GM19240 (cell line): ENCODE measurements around the gene CDH15.

Experiments used
- DNase-seq: peaks from one replicate; pipeline ENCODE4 v3.0.0; 2011; ENCODE audit warnings: low spot score; ENCODE audit not compliant: insufficient read length

CDH15 gene, protein sequence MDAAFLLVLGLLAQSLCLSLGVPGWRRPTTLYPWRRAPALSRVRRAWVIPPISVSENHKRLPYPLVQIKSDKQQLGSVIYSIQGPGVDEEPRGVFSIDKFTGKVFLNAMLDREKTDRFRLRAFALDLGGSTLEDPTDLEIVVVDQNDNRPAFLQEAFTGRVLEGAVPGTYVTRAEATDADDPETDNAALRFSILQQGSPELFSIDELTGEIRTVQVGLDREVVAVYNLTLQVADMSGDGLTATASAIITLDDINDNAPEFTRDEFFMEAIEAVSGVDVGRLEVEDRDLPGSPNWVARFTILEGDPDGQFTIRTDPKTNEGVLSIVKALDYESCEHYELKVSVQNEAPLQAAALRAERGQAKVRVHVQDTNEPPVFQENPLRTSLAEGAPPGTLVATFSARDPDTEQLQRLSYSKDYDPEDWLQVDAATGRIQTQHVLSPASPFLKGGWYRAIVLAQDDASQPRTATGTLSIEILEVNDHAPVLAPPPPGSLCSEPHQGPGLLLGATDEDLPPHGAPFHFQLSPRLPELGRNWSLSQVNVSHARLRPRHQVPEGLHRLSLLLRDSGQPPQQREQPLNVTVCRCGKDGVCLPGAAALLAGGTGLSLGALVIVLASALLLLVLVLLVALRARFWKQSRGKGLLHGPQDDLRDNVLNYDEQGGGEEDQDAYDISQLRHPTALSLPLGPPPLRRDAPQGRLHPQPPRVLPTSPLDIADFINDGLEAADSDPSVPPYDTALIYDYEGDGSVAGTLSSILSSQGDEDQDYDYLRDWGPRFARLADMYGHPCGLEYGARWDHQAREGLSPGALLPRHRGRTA

DNA sequence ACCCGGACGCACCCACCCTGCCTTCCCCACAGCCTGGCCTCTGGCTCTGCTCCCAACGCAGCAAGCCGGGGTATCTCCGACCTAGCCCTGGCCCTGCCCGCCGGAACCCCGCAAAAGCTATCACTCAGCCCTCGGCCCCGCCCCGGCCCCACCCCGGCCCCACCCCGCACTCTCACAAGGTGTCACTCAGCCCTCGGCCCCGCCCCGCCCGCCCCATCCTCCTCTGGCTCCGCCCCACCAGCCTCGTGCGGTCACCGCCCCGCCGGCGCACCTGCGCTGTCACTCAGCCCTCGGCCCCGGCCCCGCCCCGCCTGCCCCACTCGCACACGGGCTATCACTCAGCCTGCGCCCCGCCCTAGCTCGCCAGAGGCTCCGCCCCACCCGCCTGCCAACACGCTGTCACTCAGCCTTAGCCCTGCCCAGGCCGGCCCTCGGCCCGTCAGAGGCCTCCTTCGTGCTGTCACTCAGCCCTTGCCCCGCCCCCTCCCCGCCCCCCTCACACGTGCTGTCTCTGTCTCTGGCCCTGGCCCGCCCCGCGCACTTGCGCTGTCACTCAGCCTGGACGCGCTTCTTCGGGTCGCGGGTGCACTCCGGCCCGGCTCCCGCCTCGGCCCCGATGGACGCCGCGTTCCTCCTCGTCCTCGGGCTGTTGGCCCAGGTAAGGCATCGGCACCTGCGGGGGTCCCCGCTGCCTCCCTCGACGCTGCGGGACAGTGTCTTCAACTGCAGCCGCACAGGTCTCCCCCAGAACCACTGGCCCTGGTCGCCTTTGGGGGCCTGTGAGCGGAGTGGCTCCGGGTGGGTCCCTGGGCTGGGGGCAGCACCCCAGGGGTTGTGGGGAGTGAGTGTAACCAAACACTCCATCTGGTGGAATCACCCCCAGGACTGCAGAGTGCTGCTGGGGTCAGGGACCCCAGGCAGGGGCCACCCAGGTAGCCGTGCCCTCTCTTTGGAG is at the start of gene CDH15:
TSS of gene CDH15 (plus strand) at position 533 of the 955 bp plus-strand sequence. CDS start at position 617, 84 bp downstream.
- peak; percentile 99 for DNase-seq

DNA sequence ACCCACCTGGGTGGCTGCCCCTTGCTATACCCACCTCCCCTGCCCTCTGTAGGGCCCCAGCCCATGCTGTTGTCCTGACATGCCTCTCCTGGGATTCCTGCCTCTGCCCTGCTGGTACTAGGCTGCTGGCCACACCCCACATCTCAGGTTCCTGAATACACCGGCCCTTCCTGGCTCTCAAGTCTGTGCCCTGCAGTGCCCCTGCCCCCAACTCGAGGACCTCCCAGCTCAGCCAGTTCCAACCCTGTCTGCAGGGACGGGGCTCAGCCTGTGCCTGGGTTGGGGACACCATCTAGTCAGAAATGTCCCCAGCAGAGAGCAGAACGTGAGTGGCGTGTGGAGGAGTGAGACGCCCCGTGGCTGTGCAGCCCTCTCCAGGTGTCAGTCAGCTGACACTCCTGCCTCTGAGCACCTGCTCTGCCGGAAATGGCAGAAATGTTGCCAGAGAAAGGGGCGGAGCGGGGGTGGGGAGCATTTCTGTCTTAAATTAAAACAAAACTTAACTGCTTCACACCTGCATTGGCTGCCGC is 49.2 kb upstream of the CDH15 start:
- no peak for DNase-seq

DNA sequence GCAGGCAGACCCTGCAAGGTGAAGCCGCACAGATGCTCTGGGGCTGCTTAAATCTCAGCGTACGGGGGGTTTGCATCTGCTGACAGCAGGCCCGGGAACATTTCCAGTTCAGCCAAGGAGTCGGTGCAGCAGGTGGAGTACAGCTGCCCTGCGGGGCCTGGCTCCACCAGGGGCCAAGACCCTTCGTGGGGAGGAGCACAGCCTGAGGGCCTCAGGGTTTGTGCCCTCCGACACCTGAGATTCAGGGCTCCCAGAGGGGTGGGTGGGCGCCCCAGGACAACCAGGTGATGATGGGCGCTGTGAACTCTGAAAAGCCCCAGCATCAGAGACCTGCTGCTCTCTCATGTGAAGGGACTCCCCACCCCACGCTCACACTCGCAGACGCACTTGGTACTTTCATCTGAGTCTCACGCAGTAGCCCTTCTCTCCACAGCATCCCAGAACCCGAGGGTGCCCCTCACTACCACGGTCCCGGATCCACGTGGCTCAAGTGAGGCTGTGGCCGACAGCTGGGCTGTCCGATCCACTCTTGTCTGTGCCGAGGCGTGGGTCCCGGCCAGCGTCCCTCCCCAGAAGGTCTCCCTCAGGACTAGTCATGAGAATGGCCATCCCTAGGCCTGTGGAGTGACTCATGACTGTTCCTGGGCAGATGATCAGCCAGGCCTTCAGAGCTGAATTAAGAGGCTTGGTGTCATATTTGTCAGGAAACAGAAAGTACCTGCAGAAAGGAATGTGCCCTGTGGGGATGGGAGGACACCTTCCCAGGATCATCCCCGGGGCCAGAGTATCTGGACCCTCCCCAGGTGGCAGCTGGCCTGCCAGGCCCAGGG is 48.3 kb upstream of the CDH15 start:
- DNase-seq, result no peak

DNA sequence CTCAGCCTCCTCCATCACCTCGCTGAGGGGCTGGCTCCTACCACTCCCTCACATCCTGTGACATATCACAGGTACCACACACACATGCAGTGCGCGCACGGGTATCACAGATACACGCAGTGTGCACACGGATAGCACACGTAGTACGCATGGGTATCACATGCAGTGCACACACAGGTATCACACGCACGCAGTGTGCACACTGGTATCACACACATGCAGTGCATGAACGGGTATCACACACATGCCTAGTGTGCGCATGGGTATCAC is 47.8 kb upstream of the CDH15 start:
- no peak for DNase-seq

DNA sequence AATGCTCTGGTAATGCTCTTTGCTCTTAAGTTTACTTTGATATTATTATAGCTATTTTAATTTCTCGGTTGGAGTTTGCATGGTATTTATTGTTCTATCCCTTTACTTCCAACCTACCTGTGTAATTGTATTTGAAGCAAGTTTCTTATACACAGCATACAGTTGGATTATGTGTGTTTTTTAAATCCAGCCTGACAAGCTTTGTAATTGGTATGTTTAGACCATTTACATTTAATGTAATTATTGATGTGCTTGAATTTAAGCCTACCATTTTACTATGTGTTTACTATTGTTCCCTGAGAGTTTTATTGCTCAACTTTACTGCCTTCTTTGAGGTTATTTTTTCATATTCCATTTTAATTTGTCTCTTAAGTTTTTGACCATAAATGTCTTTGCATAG is 42.2 kb upstream of the CDH15 start:
- DNase-seq, result no peak

DNA sequence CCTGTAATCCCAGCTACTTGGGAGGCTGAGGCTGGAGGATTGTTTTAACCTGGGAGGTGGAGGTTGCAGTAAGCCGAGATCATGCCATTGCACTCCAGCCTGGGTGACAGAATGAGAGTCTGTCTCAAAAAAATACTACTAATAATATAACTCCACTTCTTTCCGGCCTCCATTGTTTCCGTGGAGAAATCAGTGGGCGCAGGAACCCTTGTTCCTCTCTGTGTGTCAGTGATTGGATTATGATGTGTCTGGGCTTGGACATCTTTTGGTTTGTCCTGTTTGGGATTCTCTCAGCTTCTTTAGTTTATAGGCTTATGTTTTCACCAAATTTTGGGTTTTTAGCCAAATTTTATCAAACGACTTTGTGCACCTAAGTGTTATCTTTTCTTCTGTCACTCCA is 41.1 kb upstream of the CDH15 start:
- no peak for DNase-seq

DNA sequence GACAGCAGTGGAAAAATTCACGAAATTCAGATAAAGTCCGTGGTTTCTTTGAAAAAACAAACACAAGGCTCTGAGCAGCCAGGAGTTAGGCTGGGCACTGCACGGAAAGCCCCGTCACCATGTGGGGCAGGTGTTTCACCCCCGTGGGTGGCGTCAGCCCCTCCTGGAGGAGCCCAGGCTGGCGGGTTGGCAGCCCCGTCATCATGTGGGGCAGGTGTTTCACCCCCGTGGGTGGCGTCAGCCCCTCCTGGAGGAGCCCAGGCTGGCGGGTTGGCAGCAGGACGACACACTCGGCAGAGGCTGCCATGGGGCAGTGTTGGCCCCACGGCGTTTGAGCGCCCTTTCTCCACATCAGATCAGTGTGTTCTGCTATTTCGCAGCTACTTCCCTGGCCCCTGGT is 39.8 kb upstream of the CDH15 start:
- DNase-seq, result no peak

DNA sequence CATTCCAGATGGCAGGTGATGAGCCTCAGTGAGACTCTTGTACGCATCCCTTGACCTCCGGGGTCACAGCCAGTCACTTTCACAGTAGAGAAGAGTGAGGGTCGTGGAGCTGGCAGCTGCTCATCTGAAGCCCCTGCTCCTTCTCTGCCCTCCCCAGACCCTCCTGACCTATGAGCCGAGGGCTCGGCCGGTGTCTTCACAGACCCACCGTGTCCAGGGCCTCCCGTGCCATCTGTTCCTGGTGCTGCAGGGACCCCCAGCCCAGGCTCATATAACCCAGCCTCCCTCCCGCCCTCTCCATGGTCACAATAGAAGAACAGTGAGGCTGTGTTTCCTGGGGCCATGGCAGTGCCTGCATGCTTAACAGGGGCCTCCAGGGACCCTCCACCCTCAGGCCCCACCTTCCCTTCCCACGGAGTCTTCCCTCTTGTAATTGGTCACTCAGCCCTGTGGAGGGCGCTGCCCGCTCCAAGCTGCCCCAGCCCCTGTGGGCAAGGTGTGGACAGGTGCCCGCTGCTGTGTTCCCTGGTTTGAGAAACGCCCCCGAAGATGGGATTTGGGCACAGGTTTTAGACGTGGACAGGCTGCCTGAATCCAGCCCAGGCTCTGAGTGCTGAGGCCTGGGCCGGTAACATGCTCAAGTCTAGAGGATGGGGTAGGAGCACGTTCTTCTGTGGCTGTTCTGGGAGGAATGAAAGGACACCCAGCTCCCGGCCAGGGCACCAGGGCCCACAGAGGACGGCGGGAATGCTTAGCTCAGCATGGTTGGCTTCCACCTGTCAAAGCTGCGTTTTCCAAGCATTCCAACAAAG is 39.1 kb upstream of the CDH15 start:
- DNase-seq, result no peak

DNA sequence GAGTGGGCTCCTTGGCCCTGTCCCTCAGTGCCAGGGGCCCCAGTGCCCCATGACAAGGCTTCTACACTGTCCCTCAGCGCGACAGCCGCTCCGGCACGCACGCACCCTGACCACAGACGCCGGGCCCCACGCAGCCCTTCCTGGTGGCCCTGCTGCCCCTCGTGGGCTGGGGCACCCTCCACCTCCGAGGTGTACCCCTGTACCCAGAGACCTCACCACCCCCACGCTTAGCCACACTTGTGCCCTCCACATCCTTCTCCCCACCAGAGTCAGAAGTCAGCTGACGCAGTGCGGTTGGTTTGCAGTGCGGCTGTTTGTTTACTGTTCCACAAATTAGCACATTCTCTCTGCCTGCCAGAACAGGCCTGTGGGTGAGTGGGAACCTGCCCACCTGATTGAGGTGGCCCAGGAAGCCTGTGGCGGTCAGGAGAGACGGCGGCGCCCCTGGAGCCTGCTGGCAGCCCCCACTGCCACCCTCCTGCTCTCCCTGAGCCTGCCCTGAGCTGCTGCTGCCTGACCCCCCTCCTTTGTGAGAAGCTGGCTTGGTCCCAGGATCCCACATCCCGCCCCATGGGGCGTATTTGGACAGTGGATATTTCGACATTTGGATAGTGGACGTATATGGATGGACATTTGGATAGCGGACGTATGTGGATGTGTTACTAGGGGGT is 38.0 kb upstream of the CDH15 start:
- DNase-seq, result no peak

DNA sequence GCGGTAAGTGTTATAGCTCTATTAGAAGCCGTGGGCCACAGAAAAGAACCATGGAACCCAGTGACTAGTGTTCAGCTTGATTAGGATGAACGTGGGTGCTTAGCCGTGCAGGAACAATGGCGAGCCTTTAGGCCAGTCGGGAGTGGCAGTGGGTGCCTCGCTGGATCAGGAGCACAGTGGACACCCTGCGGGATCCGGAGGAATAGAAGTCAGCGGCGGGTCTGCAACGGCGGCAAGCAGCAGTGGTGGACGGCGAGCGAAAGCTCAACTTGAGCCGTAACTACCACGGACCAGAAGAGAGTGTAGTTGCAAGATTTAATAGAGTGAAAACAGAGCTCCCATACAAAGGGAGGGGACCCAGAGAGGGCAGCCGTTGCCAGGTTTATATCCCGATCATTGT is 37.3 kb upstream of the CDH15 start:
- DNase-seq, result no peak

DNA sequence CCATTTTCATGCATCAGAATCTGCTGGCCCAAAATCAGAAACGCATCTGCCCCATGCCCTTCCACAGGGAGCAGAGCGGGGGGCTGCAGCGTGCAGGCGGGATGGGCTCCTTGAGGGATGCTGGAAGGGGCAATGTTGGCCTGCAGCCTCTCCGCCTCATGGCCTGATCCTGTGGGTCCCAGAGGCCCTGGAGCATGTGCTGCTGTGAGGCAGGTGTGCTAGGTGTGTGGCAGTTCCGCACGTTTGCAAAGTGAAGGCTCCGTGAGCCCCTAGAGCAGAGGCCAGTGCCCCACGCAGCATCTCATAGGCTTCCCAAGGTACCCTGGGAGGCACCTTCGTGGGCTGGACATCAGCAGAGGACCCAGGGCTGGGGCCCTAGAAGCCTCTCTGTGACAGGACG is 36.4 kb upstream of the CDH15 start:
- no peak for DNase-seq

DNA sequence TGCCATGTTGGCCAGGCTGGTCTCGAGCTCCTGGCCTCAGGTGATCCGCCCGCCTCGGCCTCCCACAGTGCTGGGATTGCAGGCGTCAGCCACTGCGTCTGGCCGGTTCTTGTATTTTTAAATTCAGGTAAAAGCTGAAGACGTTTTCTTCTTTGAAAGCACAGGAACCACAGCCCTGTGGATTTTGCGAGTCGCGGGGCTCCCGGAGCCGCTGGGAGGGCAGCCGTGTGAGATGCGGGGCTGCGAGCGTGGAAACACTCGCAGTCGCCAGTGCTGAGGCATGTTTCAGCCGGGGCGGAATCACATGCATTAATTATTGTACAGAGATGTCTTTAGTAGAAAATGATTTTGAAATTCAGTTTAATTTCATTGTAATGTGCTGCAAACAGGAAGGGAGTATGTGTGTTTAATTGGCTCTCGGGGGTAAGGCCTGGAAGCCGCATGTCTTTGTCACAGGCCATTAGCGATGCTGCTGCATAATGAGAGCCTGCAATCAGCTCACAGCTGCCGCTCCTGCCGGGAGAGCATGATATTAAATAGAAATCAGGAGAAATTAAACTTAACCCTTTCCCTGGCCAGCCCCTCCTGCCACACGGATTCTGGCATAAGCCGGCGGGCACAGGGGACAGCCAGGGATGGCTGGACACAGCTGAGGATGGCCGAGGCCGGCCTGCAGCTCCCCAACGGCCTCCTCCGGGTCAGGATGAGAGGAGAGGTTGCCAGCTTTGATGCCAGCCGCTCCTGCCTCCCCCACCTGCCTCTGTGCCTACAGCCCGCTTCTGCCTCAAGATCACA is 35.4 kb upstream of the CDH15 start:
- no peak for DNase-seq

DNA sequence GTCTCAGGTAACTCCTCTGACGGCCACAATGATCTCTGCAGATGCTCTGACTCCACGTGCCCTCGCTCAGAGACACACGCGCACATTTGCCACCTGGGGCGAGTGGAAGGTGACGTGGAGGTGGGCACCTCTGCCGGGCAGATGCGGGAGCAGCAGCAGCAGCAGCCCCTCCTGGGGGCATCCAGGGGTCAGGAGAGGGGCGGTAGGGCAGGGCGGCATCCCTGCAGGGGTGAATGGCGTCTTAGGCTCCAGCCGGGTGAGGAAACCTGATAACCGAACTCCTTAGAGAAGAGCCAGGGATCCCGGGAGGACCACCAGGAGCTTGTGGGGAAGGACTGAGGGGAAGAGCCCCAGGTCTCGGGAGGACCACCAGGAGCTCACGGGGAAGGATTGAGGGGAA is 34.6 kb upstream of the CDH15 start:
- DNase-seq, result no peak

DNA sequence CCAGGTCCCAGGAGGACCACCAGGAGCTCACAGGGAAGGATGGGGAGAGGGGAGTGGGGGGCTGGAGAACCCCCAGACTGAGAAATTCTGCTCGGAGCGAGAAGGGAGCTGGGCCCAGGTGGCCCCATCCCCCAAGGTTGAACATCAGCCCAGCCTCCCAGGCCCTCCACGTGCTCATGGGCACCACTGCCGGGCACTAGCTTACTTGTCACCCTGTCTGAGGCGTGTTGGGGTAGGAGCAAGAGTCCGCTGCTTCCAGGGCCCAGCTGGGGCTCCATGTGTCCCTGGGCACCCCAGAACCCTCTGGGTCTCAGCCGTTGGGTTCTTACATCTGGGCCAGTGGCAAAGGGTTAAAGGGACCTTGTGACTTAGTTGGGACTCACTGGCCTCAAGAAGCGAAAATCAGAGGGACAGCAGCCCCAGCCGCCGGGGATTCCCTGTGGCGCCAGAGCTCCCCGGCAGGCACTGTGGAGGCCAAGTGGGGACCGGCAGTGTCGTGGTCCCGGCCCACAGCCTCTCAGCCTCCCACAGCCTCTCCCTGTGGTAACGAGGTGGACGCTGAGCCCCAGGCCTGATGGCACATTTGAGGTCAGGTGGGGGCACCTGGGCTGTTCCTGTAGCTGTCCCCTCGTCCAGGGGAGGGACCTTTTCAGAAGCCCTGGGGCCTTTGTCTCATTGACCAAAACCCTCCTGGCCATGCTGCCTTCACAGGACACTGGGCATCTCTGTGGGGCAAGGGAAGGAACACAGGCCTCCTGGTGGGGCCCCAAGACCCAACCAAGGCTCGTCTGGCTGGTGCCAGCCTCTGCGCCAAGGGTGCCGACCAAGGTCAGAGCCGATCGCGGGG is 33.7 kb upstream of the CDH15 start:
- DNase-seq, result no peak

DNA sequence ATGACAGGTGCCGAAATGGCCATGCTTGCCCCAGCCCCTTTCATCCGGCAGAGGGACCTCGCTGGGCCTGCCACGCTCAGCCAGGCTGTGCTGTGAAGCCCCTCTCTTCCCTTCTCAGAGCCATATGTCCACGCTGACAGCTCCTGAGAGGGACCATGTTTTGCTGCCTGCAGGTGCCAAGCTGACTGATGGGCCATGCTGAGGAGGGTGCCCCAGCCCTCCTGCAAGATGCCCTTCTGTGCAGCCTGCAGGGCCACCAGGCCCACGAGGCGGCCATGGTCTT is 33.1 kb upstream of the CDH15 start:
- DNase-seq, result no peak

DNA sequence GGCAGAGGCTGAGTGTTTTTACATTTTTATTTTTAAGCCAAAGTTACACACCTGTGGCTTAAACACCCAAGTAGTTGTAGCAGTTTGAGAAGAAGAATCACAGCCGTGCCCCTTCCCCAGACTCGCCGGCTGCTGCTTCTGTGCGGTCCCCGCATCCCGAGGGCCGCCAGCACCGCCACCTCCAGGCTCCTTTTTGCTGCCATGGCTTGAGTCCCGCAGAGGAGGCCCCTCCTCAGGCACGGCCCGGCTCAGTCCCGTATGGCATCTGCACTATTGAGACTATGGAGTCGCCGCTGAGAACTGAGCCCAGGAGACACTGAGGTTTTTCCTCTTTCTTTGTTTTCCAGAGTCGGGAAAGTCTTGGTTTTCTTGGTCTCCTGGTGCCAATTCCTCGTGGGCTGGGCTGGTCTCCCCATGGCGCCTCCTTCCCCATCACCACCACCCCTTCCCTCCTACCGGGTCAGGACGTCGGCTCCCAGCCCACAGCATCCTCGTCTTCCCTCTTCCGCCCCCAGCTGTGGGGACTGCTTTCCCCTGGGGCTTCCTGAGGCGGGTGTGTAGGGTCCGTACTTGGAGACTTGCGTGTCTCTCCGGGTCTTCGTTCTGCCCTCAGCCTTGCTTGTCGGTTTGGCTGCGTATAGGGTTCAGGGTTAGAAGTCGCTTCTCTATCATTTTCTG is 32.6 kb upstream of the CDH15 start:
- DNase-seq, result no peak

DNA sequence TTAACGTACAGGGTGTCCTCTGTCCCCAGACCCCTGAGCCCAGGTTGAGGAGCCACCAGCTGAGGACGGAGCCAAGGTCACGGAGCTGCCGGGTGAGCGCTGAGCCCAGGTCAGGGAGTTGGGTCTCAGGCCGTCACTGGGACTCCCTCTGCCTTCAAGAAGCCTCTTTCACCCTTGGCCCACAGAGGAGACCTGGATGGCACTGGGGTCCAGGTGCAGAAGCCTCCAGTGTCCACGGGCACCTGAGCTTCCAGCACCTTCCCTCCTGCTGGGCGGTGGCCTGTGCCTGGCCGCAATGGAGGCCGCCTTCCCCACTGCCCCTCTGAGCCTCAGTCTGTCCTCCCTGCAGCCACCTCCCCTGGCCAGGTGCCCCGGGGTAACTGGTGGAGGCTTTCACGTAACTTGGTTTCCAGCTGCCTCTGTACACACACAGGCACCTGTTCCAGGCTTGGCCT is 31.6 kb upstream of the CDH15 start:
- DNase-seq, result no peak
